Caki2 (cell line): Measurements from ENCODE around the gene CROCC. TPM values are rescaled to one million over a fixed set of nuclear protein-coding genes. Genes with fewer than 3 reads are reported as not detected.
A peak's percentile ranks its signal among the peaks of the same experiment; 100 is the strongest.
"Not testable (repeated sequence)": the region's sequence is repeated elsewhere in the genome, so short reads cannot be mapped to it uniquely, and the experiment has no call there.

ENCODE experiments used
- DNase-seq: peaks from one replicate; pipeline ENCODE4 v3.0.0-alpha.2; 2015; ENCODE audit warnings: low read depth
- in situ Hi-C: cut with HindIII; loops from 2 replicates; pipeline ENCODE4 v1.10.0; 2016; ENCODE audit warnings: low sequenced_read_pairs, low pct_unique_long_range_greater_than_20kb, mixed read lengths
- total RNA-seq: library from RNA; depleted of rRNA; stranded (reverse); fragments of >200 nt; shearing (Covaris generic); gene quantifications from 2 replicates; pipeline ENCODE4 v1.2.3, GENCODE V29; 2014; ENCODE audit warnings: low replicate concordance

Gene CROCC
- total RNA-seq, 1 experiment from 2014 or later: 8.0 TPM

- no peak for DNase-seq
- in situ Hi-C loops: no loop called here
Observed at GRCh38 chr1:16926491-16927073, 4.9 kb downstream of the CROCC start.

DNA sequence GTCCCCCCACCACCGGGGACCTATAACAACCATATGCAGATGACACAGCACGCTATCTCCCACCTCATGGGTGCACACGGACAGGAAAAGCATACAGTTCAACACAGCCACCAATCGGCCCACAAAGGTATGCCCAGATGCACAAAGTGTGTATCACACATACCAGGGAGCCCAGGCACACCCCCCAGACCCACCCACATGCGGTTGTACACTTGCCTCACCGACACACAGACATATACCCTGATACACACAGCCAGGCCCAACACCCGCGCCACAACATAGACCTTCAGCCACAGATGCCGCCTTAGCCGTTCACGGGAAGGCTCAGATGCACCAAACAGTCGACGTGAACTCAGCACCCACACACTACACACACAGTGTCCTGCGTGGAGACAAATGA, 5.5 kb downstream of the CROCC start:
- in situ Hi-C loops: no loop called here
- no peak for DNase-seq

DNA sequence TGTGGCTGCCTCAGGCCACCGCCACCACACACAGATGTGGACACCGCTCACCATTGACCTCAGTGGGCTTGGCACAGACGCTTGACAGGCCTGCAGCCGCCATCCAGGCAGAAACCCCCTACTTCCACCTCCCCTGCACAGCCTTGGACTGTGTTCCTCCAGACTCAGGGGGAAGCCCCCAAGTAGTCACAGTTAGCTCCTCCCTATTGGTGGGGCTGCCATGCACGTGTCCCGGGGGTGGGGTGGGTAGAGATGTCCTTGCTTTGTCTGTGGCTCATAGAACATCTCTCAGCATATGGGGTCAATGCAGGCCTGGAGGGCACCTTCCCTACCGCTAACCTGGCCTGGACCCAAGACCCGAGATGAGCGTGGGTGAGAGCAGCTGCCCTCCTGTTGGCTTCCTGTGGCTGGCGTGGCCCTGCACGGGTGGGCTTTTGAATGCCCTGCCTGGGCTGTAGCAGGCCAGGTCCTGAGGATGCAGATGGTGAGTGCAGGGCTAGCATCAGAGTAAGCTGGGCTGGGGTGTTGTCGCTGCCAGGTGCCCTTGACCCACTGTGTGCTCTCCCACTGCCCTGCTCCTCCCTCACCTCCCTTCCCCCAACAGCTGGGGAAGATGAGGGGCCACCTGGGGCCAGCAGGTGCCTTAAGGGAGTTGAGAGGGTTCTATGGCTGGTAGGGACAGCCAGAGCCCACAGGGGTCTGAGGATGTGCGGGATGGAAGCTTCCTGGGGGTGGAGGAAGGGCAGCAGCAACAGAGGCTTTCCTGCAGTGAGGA, 6.2 kb downstream of the CROCC start:
- DNase-seq: no peak
- in situ Hi-C loops: no loop called here

GRCh38 chr1:16929146-16930041, 7.7 kb downstream of the CROCC start:
- in situ Hi-C loops, DNase-seq: not testable (repeated sequence)

DNA sequence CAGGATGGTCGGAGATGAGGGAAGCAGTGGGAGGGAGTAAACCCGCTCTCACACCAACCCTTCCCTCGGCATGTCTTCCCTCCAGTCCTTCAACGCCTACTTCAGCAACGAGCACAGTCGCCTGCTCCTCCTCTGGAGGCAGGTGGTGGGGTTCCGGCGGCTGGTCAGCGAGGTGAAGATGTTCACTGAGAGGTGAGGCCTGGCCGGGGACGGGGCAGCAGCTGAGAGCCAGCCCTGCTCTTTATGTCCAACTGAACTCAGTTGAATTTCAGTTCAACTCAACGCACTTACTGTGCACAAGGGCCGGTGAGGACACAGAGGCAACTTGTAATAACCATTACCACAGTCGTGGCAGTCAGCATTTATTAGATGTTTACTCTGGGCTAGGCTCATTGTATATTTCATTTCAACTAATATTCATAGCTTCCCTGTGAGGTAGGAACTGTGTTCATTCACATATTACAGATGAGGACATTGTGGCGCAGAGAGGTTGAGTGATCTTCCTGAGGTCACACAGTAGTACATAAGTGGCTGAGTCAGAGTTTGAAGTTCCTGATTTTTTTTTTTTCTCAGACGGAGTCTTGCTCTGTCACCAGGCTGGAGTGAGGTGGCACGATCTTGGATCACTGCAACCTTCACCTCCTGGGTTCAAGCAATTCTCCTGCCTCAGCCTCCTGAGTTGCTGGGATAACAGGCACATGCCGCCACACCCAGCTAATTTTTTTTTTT, 9.6 kb downstream of the CROCC start:
- DNase-seq, in situ Hi-C loops: not testable (repeated sequence)

- in situ Hi-C loops, DNase-seq: not testable (repeated sequence)
Observed at GRCh38 chr1:16933945-16934344, 12.2 kb downstream of the CROCC start.

- DNase-seq, in situ Hi-C loops: not testable (repeated sequence)
Observed at GRCh38 chr1:16936580-16936979, 14.8 kb downstream of the CROCC start.

GRCh38 chr1:16938351-16939321, 16.9 kb downstream of the CROCC start:
- in situ Hi-C loops: no loop called here

DNA sequence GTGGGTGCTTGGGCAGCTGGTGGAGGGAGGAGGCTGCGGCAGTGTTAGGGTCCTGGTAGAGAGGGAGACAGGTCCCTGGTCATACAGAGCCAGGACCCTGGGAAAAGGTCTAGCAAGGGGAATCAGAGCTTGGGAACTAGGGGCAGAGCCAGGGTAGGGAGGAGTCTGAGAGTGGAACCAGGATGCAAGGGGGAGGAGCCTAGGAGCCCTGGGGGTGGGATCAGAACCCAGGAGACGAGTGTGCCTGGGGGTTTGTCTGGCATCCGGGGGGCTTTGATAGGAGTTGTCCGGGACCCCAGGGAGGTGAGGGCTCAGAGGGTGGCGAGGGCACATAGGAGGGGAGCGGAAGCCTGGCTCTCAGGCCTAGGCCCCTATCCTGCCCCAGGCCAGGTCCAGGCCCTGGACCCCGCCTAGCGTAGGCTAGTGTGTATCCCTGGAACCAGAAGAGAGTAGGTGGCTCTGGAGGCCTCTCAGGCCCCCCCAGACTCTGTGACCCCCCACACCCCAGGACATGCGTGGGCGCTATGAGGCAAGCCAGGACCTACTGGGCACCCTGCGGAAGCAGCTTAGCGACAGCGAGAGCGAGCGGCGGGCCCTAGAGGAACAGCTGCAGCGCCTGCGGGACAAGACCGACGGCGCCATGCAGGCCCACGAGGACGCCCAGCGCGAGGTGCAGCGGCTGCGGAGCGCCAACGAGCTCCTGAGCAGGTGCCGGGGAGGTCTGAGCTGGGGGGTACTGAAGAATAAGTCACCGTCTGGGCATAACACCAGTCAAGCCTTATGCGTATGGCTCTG, 17.9 kb downstream of the CROCC start:
- in situ Hi-C loops, DNase-seq: not testable (repeated sequence)

More at GRCh38 chr1:16938351-16939321, 16.9 kb downstream of the CROCC start:
- DNase-seq: no peak

GRCh38 chr1:16944038-16944437, 22.3 kb downstream of the CROCC start:
- no peak for DNase-seq
- in situ Hi-C loops: no loop called here

GRCh38 chr1:16945512-16945911, 23.8 kb downstream of the CROCC start:
- in situ Hi-C loops, DNase-seq: not testable (repeated sequence)

DNA sequence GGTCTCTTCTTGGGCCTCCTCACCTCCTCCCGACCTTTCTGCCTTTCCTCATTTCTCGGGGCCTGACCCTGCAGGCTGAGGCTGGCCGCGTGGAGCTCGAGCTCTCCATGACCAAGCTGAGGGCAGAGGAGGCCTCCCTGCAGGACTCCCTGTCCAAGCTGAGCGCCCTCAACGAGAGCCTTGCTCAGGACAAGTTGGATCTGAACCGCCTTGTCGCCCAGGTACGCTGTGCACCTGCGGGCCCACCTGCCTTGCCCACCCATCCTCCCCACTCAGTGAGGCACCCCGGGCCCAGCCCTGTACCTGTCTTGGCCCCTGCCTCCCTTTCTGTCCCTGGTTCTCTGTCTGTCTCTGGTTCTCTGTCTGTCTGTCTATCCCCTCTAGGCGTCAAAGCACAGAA, 24.5 kb downstream of the CROCC start:
- DNase-seq, in situ Hi-C loops: not testable (repeated sequence)

DNA sequence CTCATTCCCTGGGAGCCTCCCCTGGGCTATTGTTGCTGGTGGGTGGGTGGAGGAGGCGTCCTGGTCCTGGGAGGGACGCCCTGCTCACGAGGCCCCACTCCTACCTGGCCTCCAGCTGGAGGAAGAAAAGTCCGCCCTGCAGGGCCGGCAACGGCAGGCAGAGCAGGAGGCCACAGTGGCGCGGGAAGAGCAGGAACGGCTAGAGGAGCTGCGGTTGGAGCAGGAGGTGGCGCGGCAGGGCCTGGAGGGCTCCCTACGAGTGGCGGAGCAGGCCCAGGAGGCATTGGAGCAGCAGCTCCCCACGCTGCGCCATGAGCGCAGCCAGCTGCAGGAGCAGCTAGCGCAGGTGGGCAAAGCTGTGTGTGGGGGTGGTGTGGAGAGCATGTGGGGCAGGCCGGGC, 24.9 kb downstream of the CROCC start:
- in situ Hi-C loops: no loop called here
- DNase-seq: no peak

DNA sequence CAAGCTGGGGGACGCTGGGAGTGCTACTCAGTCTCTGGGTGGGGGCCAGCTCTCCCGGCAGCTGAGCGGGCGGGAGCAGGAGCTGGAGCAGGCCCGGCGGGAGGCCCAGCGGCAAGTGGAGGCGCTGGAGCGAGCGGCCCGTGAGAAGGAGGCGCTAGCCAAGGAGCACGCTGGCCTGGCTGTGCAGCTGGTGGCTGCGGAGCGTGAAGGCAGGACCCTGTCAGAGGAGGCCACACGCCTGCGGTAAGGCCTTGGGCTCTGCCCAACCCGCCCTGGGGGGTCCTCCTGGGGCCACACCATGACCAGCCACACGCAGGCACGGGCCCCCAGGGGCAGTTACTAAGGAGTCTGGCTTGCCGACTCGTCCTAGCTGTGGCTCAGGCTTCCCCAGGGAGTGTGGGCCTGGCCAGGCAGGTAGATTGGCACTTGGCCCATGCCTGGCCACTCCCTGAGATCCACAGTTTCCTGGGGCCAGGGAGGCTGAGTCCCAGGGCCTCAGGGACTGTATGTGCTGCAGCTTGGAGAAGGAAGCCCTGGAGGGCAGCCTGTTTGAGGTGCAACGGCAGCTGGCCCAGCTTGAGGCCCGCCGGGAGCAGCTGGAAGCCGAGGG, 26.7 kb downstream of the CROCC start:
- in situ Hi-C loops: not testable (repeated sequence)
- DNase-seq: peak; percentile 84

DNA sequence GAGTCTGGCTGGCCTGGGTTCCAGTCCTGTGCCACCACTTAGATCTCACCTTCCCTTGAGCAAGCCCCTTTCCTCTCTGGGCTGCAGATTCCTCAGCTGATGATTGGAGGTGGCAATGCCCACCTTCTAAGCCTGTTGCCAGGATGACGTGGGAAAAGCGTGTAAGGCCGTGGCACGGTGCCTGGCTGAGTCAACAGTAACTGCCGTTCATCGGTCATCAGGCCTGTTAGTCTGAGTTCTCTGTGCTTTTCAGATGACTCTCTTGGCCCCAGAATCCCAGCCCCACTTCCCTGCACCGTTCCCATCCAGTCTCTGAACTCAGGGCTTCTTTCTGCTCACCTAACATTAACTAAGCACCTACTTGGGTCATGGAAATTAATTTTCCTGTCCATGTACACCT, 27.3 kb downstream of the CROCC start:
- in situ Hi-C loops: not testable (repeated sequence)
- DNase-seq: peak; percentile 38

GRCh38 chr1:16952376-16952775, 30.6 kb downstream of the CROCC start:
- DNase-seq, in situ Hi-C loops: not testable (repeated sequence)
